Spleen (tissue), 11 donors: ENCODE data around the gene GRIK2. TPM values are rescaled to one million over a fixed set of nuclear protein-coding genes. Genes with fewer than 3 reads are reported as not detected.

ENCODE experiments used
- DNase-seq: peaks from one replicate; pipeline ENCODE4 v3.0.0-alpha.2; 2020
- H3K27ac ChIP-seq, 8 donors: fragments of 200-600 bp; sonication (generic) in 7 of 8; 1 replicate in 4 of 8; 2 replicates in 4 of 8; pipeline versions ENCODE4 v1.5.0 to v1.8.0; 2016 to 2021; ENCODE audit warnings: inconsistent platforms in 4 of 8, mild to moderate bottlenecking in 4 of 8, moderate library complexity in 1 of 8
- H3K27me3 ChIP-seq, 7 donors: fragments of 200-600 bp; sonication (generic) in 6 of 7; replicated peaks in 1 of 7; 1 replicate in 4 of 7; 2 replicates in 3 of 7; pipeline versions ENCODE4 v1.5.0 to v1.8.0; 2016 to 2021; ENCODE audit warnings: inconsistent platforms in 3 of 7, mild to moderate bottlenecking in 1 of 7
- H3K36me3 ChIP-seq, 6 donors: fragments of 200-600 bp; sonication (generic) in 5 of 6; 1 replicate in 4 of 6; 2 replicates in 2 of 6; pipeline versions ENCODE4 v1.5.0 to v1.8.0; 2016 to 2021; ENCODE audit warnings: inconsistent platforms in 2 of 6
- H3K4me1 ChIP-seq, 6 donors: fragments of 200-600 bp; sonication (generic) in 5 of 6; 1 replicate in 3 of 6; 2 replicates in 3 of 6; pipeline versions ENCODE4 v1.5.0 to v1.8.0; 2016 to 2021; ENCODE audit warnings: inconsistent platforms in 3 of 6
- H3K4me3 ChIP-seq, 8 donors: fragments of 200-600 bp; sonication (generic) in 7 of 8; 1 replicate in 4 of 8; 2 replicates in 4 of 8; pipeline versions ENCODE4 v1.5.0 to v1.8.0; 2016 to 2021; ENCODE audit warnings: inconsistent platforms in 4 of 8, mild to moderate bottlenecking in 4 of 8, moderate library complexity in 2 of 8
- H3K9me3 ChIP-seq, 8 donors: fragments of 200-600 bp; sonication (generic) in 7 of 8; 1 replicate in 4 of 8; 2 replicates in 4 of 8; pipeline versions ENCODE4 v1.5.0 to v1.8.0; 2016 to 2021; ENCODE audit warnings: inconsistent platforms in 4 of 8
- POLR2A ChIP-seq, 3 donors: fragments of 450-650 bp; IDR thresholded peaks; one replicate each; pipeline ENCODE4 v1.5.1; 2017; ENCODE audit warnings: antibody characterized with exemption in 3 of 3, mild to moderate bottlenecking in 1 of 3
- POLR2AphosphoS5 ChIP-seq, 3 donors: sonication (generic); formaldehyde crosslinking; IDR thresholded peaks; one replicate each; pipeline ENCODE4 v1.5.1; 2017; ENCODE audit warnings: antibody characterized with exemption in 3 of 3
- WGBS, 5 donors: extraction: QIAGEN DNeasy Blood & Tissue Kit in 3 of 5; methylation state at CpG; one replicate each; pipeline versions ENCODE4 v1.1.5 to v1.1.7; 2013 to 2018; 5-methylcytosine and 5-hydroxymethylcytosine counted together
- intact Hi-C: fragments of 100-400 bp; cut with DNase I; formaldehyde crosslinking; loops from one replicate; pipeline ENCODE4 v1.15.0; 2023; ENCODE audit warnings: low total_unique reads
- polyA plus RNA-seq, 3 donors: library from polyadenylated mRNA; stranded (reverse); fragments of 200-250 nt; gene quantifications; one replicate each; pipeline ENCODE4 v1.2.1, GENCODE V29; 2013
- total RNA-seq, 7 donors: library from RNA; depleted of rRNA in 3 of 7; stranded (reverse); fragments of >200 nt in 3 of 7; fragmentation: NEBNext Ultra II Directional in 4 of 7; extraction: Animal tissue kit (Norgen Biotek cat#: 25700) in 4 of 7; gene quantifications; one replicate each; pipeline versions ENCODE4 v1.1.0 to v1.2.1, GENCODE V29; 2016 to 2021
- TF ChIP-seq, protein P1 (sequence below), 11 experiments: fragments of 200-600 bp in 7 of 11; fragments of 450-650 bp in 4 of 11; sonication (generic) in 4 of 11; IDR thresholded peaks in 8 of 11; conservative IDR thresholded peaks in 3 of 11; 1 replicate in 7 of 11; 2 replicates in 4 of 11; pipeline versions ENCODE4 v1.4.0 to v1.8.0; 2016 to 2021; ENCODE audit warnings: antibody characterized with exemption in 11 of 11, inconsistent platforms in 4 of 11, mild to moderate bottlenecking in 1 of 11
- donor health status: healthy with polysubstance abuse.
- donor health status: DM: no; HTN: no; CAD: no; lungs with moderate emphysema.
- donor health status: DM: no; HTN: no; CAD: no.
- donor health status: Bipolar disorder and iron deficiency.
- donor health status: healthy.
- donor health status: DM: no; HTN: no; CAD: no.
- donor health status: DM: yes; HTN: yes; CAD: no.

The GRIK2 gene
- total and polyA plus RNA-seq, 10 donors: 0.07 to 2.7 (median 0.89) TPM

DNA sequence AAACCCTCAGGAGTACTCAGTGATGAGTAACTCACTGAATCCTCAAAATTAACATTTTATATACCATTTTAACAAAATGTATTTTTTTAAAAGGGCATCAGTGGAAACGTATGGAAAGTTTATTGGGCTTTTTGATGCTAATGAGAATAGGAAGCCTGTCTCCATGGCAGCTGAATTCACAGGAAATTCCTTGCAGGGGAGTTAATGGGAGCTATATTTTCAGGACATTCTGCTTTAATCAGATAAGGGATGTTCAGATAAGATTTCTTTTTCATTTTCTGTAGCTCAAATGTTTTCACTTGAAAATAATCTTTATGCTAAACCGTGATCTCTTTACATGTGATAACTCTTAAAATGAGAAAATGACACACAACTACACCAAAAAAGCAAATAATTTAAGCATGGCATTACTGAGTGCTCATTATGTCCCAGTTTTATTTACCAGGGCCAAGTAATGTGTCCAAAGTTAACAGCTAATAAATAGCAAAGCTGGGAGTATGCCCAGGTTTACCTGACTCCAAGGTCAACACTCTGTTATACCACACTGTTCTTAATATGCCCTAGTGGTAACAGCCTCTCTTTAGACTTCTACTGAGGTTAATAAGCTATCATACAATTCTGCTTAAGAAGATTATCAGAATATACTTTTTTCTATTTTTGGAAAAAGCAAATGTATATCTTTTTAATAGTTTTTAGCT, 348.1 kb downstream of the GRIK2 start:
- H3K9me3 ChIP-seq: peaks cover 0 to 10% (median under 1%) of the 10 kb centered on the region in 8 donors
- H3K27ac ChIP-seq: no peak overlapping the region
- no peaks in the 10 kb centered on the region for H3K4me1 ChIP-seq
- H3K36me3 ChIP-seq: no peaks in the 10 kb centered on the region
- 21 to 32% (median 27%) methylated on average over 2 of the region's 2 CpGs for WGBS, 5 donors
- no peak overlapping the region for H3K4me3 ChIP-seq
- intact Hi-C loops: no loop called here
- TF ChIP-seq POLR2AphosphoS5 (IDR thresholded peaks at IDR 0.05) (no peak), POLR2A (IDR thresholded peaks at IDR 0.05) (no peak)
- TF ChIP-seq, protein P1, sequence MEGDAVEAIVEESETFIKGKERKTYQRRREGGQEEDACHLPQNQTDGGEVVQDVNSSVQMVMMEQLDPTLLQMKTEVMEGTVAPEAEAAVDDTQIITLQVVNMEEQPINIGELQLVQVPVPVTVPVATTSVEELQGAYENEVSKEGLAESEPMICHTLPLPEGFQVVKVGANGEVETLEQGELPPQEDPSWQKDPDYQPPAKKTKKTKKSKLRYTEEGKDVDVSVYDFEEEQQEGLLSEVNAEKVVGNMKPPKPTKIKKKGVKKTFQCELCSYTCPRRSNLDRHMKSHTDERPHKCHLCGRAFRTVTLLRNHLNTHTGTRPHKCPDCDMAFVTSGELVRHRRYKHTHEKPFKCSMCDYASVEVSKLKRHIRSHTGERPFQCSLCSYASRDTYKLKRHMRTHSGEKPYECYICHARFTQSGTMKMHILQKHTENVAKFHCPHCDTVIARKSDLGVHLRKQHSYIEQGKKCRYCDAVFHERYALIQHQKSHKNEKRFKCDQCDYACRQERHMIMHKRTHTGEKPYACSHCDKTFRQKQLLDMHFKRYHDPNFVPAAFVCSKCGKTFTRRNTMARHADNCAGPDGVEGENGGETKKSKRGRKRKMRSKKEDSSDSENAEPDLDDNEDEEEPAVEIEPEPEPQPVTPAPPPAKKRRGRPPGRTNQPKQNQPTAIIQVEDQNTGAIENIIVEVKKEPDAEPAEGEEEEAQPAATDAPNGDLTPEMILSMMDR (IDR thresholded peaks at IDR 0.05 in 8 of 11, conservative IDR thresholded peaks at IDR 0.05 in 3 of 11): no peak
- no peaks in the 10 kb centered on the region for H3K27me3 ChIP-seq
- no peak for DNase-seq

DNA sequence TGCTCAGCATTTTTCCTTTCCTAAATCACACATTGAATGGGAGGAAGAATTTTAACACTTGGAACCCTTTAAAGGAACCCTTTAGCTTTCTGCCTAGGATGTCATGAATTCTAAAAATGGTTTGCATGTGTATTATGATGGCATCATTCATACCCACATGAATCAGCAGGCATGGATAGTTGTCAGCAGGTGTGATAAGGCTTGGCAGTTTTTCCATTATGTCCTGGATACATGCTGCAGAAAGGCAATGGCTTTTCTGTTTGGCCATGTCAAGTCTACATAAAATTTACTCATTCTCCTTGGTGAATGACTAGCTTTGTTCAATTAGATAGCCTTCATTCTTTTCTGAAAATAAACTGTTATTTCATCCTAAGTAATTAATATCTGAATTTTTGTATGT, 353.7 kb downstream of the GRIK2 start:
- H3K27ac ChIP-seq: no peak overlapping the region
- H3K27me3 ChIP-seq: no peaks in the 10 kb centered on the region
- intact Hi-C loops: no loop called here
- no peak overlapping the region for H3K4me3 ChIP-seq
- TF ChIP-seq, protein P1 (IDR thresholded peaks at IDR 0.05 in 8 of 11, conservative IDR thresholded peaks at IDR 0.05 in 3 of 11): no peak
- no peak for TF ChIP-seq POLR2A (IDR thresholded peaks at IDR 0.05)
- TF ChIP-seq POLR2AphosphoS5 (IDR thresholded peaks at IDR 0.05): no peak
- no peaks in the 10 kb centered on the region for H3K36me3 ChIP-seq
- no peaks in the 10 kb centered on the region for H3K9me3 ChIP-seq
- DNase-seq: no peak
- no peaks in the 10 kb centered on the region for H3K4me1 ChIP-seq

DNA sequence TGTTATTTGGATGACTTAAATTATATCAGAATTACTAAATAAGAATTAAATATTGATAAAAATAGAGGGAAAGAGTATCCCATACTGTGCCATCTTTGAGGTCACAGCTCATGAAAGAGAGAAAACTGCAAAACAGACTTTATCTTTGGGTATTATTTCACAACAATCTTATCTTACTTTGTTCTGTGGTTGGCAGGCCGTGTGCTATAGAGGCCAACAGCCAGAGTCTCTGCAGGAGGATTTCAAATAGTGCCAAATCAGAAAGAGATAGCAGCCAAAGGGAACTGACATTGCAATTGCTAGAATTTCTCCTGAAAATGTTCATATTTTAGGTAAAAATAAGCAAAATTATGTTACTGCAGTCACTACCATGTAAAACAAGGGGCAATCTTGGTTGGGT, 354.2 kb downstream of the GRIK2 start:
- 20 to 47% (median 31%) methylated on average over 1 of the region's 1 CpG for WGBS, 5 donors
- Histone ChIP-seq H3K27me3 (no peaks in the 10 kb centered on the region), H3K27ac (no peak overlapping the region), H3K36me3 (no peaks in the 10 kb centered on the region), H3K4me1 (no peaks in the 10 kb centered on the region), H3K4me3 (no peak overlapping the region), H3K9me3 (no peaks in the 10 kb centered on the region)
- intact Hi-C loops: no loop called here
- no peak for DNase-seq
- TF ChIP-seq POLR2AphosphoS5 (IDR thresholded peaks at IDR 0.05) (no peak), POLR2A (IDR thresholded peaks at IDR 0.05) (no peak)
- TF ChIP-seq, protein P1 (IDR thresholded peaks at IDR 0.05 in 8 of 11, conservative IDR thresholded peaks at IDR 0.05 in 3 of 11): no peak

DNA sequence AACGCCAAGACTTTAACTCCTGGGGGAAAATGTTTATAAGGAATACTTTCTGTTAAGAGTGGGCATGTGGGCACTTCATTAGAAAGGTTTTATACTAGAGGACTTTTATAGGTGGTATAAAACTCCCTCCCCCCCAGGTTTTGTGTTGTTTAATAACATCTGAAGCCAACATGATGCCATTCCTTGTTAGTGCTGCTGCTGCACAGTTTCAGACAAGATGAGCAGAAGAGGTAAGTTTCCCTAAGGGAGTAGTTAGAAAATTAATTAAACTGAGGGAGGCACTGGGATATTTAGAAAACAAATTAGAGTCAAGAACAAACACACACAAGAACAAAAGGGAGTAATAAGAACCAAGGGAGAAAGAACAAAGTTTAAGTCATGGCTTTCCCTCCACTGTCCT, 362.4 kb downstream of the GRIK2 start:
- Histone ChIP-seq H3K36me3 (no peaks in the 10 kb centered on the region), H3K27ac (no peak overlapping the region), H3K4me3 (no peak overlapping the region), H3K9me3 (no peaks in the 10 kb centered on the region), H3K4me1 (no peaks in the 10 kb centered on the region), H3K27me3 (no peaks in the 10 kb centered on the region)
- DNase-seq: no peak
- TF ChIP-seq, protein P1 (IDR thresholded peaks at IDR 0.05 in 8 of 11, conservative IDR thresholded peaks at IDR 0.05 in 3 of 11): no peak
- TF ChIP-seq POLR2A (IDR thresholded peaks at IDR 0.05) (no peak), POLR2AphosphoS5 (IDR thresholded peaks at IDR 0.05) (no peak)
- 92 to 98% (median 95%) methylated on average over 1 of the region's 1 CpG for WGBS, 5 donors
- intact Hi-C loops: no loop called here
